GM21825 (cell line): Measurements from ENCODE around the gene AACS.
A peak's percentile ranks its signal among the peaks of the same experiment; 100 is the strongest.
"Not testable (repeated sequence)": the region's sequence is repeated elsewhere in the genome, so short reads cannot be mapped to it uniquely, and the experiment has no call there.

Source experiments
- ATAC-seq: cut with Tn5 transposase; IDR thresholded peaks from one replicate; pipeline ENCODE4 v1.9.1; 2021; ENCODE audit warnings: mild to moderate bottlenecking, moderate library complexity; ENCODE audit not compliant: unreplicated experiment

AACS gene, protein sequence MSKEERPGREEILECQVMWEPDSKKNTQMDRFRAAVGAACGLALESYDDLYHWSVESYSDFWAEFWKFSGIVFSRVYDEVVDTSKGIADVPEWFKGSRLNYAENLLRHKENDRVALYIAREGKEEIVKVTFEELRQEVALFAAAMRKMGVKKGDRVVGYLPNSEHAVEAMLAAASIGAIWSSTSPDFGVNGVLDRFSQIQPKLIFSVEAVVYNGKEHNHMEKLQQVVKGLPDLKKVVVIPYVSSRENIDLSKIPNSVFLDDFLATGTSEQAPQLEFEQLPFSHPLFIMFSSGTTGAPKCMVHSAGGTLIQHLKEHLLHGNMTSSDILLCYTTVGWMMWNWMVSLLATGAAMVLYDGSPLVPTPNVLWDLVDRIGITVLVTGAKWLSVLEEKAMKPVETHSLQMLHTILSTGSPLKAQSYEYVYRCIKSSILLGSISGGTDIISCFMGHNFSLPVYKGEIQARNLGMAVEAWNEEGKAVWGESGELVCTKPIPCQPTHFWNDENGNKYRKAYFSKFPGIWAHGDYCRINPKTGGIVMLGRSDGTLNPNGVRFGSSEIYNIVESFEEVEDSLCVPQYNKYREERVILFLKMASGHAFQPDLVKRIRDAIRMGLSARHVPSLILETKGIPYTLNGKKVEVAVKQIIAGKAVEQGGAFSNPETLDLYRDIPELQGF

DNA sequence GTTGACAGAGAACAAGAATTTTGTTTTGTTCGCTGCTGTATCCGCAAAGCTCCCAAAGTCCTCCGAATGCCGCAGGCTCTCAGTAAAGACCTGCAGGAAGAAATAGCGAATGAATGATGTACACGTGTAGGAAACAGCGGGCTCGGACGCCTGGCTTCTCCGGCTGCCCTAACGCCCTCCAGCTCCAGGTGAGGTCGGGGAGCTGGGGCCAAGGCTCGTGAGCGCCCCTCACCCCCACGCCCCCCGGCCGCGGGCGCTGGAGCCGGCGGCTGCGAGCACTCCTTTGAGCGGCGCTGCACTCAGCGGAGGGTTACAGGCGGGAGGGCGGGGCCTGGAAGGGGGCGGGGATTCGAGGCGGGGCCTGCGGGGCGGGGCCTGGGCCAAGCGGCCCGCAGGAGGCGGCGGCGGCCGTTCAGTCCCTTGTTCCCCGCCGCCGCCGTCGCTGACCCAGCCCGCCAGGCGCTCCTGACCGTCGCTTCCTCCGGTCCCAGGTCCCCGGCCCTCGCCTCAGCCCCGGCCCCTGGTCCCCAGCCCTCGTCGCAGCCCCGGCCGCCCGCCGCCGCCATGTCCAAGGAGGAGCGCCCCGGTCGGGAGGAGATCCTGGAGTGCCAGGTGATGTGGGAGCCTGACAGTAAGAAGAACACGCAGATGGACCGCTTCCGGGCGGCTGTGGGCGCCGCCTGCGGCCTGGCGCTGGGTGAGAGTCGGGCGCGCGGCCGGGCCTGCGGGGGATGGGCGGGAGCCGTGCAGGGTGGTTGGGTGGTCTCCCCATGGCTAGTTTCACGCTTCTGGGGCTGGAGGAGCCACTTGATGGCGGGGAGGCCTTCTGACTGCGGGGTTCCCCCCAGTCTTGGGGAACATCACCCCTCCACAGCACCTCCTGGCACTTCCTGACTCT is at the start of gene AACS:
Gene AACS, plus strand, starts transcription at position 415 of the 898 bp plus-strand sequence. Its CDS starts 150 bp downstream, at position 565.
- ATAC-seq, result peak; percentile 89

DNA sequence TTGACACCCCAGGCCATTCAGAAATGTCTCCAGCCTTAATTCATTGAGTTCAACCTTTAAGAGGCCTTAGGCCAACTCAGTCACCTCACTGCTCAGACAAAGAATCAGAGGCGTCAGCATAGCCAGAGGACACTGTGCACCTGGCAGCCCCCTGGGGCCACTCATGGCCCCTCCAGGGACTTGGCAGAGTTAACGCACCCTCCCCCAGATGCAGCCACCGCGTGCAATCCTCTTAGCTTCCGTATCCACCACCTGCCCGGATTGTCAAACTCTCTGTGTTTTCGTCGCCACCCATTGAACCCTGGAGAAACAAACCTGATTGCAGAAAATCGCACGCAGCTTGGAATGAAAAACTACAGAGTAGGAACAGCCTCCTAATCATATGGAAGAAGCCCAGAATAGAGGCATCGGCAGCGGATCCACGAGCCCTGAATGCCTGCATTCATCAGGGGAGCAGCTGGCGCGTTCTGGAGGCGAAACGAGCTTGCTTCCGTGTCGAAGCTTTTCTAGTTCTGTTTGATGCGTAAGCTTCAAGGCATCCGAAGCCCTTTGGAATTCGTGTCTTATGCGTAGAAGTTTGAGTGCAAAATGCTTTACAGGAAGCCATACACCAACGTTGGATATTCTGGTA is 49.4 kb upstream of the AACS start:
- ATAC-seq, result no peak

DNA sequence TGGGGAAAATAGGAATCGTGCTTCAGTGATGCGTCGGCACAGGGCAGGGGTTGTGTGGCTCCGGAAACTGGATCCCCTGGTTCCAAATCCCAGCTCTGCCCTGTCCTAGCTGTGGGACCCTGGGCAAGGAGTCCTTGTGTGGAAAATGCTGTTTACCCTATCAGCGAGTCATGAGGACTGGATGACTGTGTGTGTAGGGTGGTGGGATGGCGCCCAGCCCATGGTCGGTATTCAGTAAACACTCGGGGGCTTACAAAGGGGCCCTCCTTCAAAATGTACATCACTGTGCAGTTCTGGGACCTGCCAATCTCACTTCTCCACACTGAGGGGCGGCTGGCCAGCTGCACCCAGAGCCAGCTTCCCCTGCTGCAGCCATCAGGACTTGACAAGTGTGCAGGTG is 47.4 kb upstream of the AACS start:
- no peak for ATAC-seq

DNA sequence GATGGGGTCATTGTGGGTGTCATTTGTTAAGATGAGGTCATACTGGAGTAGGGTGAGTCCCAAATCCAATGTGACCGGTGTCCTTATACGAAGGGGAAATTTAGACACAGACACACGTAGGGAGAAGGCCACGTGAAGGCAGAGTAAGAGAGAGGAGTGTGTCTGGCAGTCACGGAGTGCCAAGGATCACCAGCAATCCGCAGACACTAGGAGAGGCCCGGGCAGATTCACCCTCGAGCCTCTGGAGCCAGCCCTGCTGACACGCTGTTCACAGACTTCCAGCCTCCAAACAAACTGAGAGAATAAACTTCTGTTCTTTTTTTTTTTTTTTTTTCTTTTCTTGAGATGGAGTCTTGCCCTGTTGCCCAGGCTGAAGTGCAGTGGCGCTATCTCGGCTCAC is 46.9 kb upstream of the AACS start:
- no peak for ATAC-seq

DNA sequence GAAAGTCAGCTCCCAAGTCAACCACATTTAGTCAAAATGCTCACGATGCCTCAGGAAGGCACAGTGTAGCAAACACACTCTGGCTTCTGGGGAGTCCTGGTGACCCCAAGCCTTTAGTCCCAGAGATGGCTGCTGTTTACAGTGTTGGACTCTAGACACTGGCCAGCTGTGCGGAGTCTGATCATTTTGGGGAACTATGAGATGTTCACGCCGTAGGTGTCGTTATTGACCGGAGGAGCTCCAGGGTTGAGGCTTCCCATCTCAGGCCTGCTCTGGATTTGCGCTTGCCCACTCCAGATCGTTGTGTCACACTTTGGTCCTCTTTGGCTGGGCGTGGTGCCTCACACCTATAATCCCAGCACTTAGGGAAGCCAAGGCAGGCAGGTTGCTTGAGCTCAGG is 44.1 kb upstream of the AACS start:
- no peak for ATAC-seq

DNA sequence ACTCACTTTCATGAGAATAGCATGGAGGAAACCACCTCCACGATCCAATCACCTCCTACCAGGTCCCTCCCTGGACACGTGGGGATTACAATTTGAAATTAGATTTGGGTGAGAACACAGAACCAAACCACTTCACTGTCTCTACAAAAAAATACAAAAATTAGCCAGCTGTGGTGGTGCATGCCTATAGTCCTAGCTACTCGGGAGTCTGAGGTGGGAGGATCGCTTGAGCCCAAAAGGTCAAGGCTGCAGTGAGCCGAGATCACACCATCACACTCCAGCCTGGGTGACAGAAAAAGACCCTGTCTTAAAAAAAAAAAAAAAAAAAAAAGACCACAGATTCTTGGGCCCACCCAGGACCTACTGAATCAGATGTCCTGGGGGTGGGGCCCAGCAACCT is 43.5 kb upstream of the AACS start:
- no peak for ATAC-seq

DNA sequence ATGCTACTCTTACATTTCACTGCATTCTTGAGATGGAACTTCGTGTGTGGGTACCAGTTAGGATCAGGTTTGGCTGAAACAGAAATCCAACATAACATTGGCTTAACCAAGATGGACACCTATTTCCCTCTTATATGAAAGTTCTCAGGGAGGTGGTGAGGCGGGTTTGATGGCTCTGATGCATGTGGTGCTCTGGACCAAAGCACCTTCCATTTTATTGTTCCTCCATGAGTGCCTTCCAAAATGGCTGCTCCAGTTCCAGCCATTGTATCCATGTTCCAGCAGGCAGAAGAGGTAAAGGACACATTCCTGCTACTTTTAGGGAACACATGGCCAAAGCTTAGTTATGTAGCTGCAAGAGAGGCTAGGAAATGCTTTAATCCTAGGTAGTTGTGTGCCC is 42.2 kb upstream of the AACS start:
- no peak for ATAC-seq

DNA sequence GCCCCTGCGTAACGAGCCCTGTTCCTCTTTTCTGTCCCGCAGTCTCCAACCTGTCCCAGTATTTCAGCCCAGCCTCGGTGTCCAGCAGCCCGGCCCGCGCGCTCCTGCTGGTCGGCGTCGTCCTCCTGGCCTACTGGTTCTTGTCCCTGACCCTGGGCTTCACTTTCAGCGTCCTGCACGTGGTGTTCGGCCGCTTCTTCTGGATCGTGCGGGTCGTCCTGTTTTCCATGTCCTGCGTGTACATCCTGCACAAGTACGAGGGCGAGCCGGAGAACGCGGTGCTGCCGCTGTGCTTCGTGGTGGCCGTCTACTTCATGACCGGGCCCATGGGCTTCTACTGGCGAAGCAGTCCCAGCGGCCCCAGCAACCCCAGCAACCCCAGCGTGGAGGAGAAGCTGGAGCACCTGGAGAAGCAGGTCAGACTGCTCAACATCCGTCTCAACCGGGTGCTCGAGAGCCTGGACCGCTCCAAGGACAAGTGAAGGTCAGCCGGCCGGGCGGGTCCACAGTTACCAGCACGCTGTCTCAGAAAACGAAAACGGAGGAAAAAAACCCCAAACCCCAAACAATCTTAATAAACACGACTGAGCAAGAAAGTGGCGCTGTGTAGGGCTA is 40.2 kb upstream of the AACS start:
- ATAC-seq, result no peak

DNA sequence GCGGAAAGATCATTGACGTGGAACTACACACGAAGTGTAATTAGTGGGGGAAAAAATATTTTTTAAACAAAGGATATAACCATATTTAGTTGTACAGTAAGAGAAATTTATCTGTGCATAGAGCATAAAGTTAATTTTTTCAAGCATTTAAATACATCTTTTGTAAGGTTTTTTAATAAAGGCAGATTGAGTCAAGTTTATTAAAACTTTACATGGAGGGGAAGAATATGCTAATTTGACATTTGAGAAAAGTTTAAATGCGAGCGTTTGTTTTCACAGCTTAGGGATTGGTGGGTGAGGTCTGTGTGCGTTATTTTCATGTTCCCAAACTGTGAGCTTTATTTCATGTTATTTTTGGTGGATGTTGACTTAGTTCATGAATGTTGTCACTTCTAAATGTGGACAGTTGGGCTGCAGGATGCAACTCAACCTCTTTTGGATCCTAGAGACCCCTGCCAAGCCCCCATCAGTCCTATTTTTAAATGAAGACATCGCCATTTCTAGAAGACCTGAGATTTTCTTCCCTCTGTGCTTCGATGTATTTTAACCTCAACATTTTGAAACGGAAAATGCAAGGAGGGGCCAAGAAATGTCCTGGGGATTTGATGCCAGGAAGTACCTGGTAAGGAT is 39.5 kb upstream of the AACS start:
- ATAC-seq, result no peak

DNA sequence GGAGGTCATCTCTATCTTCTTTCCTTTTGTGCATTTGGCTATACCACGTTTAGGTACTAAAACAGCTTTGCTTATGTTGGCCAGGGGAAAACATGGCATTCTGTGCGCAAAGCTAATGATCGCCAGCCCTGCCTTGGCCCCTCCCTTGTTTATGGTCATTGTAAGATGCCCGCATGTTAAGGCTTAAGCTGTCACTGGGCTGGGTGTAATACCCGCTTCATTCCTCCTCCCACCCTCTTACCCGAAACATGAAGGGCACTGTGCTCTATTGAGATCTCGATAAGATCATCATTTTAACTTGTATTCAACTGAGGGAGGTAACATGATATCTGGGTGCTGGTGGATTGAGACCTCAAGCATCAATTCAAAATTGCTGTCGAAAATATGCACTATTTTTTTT is 37.1 kb upstream of the AACS start:
- ATAC-seq, result no peak

DNA sequence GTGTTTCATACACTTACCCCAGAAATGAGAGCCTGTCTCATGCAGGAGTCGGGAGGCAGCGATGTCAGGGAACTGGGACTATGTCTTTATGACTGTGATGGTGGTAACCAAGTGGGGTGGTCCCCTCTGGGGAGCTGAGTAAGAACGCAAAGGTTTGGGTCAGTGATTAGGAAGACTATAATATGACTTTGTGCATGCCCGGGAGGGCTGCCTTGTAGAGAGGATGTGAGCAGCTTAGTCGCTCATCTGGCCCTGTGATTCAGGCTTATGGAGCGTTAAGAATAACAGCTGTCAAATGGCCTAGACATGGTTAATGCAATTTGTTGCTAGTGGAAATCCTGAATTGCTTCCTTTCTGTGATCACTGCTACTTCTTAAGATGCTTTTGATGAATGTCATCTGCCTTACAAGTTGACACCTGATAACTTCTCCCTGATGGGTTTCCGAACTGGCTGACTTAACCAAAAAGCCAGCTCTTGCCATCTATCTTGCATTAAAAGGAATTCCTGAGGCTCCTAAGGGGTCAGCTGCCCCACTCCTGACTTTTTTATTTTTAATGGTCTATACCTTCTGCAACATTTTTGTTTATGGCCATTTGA is 35.4 kb upstream of the AACS start:
- ATAC-seq, result no peak

DNA sequence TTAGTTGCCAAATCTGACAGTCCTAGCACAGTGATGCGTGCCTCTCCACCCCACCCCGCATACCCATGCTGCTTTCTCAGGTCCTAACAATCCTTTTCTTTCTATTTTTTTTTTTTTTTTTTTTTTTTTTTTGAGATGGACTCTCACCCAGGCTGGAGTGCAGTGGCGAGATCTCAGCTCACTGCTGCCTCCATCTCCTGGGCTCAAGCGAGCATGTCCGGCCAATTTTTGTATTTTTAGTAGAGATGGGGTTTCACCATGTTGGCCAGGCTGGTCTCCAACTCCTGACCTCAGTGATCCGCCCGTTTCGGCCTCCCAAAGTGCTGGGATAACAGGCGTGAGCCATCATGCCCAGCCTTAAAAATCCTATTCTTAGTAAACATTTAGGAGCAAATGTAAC is 33.8 kb upstream of the AACS start:
- not testable (repeated sequence) for ATAC-seq

DNA sequence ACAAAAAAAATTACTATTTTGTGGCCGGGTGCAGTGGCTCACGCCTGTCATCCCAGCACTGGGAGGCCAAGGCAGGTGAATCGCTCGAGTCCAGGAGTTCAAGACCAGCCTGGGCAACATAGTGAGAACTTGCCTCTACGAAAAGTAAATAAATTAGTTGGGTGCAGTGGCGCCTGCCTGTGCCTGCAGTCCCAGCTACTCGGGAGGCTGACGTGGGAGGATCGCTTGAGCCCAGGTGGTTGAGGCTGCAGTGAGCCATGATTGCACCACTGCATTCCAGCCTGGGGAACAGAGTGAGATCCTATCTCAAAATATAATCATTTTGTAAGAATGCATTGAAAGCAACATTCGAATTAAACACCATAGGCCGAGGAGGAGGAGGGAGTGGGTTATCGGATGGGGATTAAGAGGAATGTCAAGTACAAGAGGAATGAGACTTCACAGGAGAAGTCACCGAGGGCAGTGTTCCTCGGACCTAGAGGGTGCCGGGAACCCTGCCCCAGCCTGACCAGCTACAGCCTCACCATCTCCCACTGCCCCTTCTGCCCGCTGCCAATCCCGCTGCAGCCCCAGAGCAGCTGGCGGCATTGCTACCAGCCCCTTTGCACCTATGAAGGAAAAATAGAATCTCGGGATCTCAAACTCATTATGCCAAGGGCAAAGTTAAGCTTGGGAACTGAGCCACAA is 32.6 kb upstream of the AACS start:
- no peak for ATAC-seq

DNA sequence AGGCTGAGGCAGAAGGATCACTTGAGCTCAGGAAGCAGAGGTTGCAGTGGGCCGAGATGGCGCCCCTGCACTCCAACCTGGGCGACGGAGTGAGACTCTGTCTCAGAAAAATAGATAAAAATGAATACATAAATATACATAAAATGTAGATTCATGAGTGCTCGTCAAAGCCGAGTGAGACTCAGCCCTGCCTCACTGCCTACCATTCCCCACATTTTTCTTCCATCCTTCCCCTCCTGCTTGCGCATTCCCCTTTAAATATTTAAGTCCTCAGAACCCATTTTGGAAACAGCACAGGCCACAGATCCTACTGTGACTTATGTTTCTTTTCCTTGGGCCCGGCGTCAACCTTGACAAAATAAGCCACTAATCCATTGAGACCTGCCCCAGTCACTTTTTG is 31.9 kb upstream of the AACS start:
- no peak for ATAC-seq

DNA sequence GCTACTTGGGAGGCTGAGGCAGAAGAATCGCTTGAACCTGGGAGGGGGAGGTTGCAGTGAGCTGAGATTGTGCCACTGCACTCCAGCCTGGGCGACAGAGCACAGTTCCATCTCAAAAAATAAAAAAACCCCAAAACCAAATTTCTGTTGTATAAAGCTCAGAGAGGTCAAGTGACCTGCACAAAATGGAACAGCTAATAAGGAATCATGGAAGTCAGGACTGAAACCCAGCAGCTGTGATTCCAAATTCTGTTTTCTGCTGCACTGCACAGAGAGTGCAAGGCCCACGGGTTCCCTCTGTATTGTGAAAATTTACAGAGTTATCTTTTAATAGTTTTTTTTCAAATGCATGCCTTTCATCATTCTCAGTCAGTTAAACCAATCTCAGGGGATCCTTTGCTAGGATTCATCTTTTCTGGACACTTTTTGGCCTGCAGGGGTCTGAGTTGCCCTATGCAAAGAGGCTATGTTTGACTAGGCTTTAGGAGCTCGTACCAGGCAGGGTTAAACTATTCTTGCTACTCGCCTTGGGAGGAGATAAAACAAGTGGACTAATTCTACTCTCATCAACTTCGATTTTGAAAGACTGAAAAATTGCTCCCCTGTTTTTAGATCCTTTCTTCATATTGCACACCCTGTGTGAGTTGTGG is 26.1 kb upstream of the AACS start:
- ATAC-seq, result no peak

DNA sequence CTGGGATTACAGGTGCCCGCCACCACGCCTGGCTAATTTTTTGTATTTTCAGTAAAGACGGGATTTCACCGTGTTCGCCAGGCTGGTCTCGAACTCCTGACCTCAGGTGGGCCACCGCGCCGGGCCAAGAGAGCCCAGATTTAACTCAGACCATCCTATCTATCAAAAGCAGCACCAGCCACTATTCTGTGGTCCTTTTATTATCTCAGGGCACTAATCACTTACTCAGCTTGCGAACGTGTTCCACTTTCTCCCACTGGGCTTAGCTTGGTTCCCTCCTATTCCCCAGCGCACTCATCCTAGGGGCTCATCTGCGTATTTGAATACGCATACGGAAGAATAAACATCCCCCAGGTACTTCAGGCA is 16.2 kb upstream of the AACS start:
- ATAC-seq, result no peak

DNA sequence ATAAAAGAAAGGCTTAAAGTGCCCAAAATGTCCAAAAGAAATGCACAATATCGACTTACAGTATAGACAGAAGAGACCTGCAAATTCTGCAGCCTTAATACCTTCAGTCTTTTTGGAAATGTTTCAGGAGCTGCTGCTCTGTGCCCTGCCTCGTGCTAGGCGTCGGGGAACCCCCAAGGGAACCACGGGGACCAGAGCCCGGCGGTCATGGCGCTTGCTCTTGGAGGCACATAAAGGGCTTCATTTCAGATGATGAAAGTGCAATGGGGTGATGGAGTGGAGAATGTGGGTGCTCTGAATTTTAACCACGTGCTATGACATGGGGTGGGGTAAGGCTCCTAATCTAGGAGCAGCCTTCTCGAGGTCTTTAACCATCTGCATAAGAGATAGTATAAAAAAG is 14.8 kb upstream of the AACS start:
- ATAC-seq, result no peak

DNA sequence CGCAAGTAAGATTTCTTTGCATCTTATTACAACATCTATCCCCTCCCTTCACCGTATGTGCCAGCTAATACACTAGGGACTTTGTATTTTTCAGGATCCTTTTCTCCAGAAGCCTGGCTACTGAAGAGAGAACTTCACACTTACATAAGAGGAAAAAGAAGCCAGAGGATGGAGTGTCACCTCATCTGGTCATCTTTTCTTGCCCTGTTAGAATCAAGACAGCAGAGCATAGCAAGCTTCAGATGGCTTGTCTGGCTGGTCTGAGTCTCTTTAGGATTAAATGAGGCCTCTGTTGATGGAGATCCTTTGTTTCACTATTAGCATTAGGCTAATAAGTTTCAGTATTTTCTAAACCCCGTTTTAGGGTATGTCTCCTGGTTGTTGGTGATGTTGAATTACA is 14.4 kb upstream of the AACS start:
- ATAC-seq, result no peak

DNA sequence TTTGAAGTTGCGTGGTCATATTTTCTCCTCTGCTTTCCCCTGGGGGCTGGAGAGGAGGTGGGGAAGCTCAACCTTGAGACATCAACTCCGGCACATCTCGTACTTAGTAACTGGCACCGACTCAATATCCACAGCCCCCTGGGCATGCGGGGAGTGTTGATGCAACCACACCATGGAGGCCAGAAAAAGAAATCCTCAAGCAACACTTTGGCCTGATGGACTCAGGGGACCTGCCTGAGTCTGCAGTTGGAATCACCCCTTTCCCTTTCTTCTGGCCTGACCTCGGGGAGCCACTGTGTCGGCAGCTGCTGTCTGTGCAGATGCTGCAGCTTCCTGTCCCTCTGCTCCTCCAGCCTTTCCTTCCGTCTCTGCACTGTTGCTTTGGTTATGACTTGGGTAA is 11.4 kb upstream of the AACS start:
- no peak for ATAC-seq
